ENCODE measurements around the gene GABBR2. TPM values are rescaled to one million over a fixed set of nuclear protein-coding genes. Genes with fewer than 3 reads are reported as not detected.

Gene GABBR2
- total RNA-seq, 2 experiments from 2014 or later: not detected

DNA sequence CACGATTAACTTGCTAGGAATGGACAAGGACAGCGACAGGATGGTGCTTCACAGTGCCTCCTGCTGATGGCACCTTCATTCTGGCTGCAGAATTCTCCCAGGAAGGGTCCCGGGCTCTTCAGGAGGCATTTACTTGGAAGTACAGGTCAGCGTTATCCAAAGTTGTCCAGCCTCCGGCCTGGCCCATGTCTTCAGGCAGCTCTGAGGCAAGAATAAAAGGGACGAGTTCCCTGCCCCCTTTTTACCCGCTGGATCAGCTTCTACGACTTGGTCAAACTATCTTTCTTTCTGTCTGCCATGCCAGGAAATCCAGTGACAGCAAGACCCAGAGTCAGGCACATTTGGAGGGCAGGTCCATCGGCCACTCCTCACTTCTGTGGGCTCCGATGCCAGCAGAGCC, 23.4 kb upstream of the GABBR2 start:
- Mint-ChIP-seq H3K27me3 (no peaks in the 10 kb centered on the region), H3K27ac (no peak overlapping the region)

DNA sequence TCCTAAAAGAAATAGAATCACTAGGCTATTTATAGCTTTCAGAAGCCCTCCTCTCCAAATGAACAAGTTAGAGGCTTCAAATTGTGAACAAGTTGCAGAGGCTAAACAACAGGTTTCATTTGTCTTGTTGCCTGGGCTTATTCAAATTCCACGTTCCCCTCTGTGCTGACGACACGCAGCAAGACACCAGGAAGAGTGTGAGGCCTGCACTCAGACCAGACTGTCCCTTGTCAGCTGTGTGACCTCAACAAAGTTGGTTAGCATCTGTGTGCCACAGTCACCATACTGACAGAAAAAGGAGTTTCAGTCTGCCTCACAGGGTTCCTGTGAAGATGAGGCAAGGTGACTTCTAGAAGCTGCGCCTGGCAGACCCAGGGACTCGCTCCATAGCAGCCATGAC, 22.1 kb upstream of the GABBR2 start:
- no peaks in the 10 kb centered on the region for H3K36me3 Mint-ChIP-seq
- H3K9me3 Mint-ChIP-seq: no peaks in the 10 kb centered on the region
- no peak overlapping the region for H3K27ac Mint-ChIP-seq
- no peaks in the 10 kb centered on the region for H3K27me3 Mint-ChIP-seq
- no peak overlapping the region for H3K4me3 Mint-ChIP-seq
- H3K4me1 Mint-ChIP-seq: no peaks in the 10 kb centered on the region
- no peak for DNase-seq

More for the DNA sequence above, 23.4 kb upstream of the GABBR2 start:
- Mint-ChIP-seq H3K4me3 (no peak overlapping the region), H3K9me3 (no peaks in the 10 kb centered on the region), H3K36me3 (peaks cover 3% of the 10 kb centered on the region), H3K4me1 (no peaks in the 10 kb centered on the region)
- no peak for DNase-seq

DNA sequence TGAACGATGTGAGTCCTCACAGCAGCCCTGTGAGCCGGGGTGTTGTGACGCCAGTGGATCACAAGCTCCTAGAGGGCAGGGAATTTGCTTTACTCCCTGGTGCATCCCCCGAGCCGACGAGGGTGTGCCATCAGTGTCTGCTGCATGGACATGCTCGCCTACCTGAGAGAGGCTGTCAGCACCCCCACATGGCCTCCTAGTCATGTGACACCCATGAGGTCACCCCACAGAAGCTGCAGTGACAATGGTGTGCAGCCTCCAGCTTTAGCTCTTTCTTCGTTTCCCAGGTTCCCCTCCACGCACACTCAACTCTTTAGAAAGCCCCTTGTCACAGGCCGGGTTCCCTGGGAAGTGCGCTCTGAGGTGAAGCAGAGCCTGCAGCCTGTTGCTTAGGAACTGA, 19.8 kb upstream of the GABBR2 start:
- H3K4me3 Mint-ChIP-seq: no peak overlapping the region
- no peak for DNase-seq
- H3K4me1 Mint-ChIP-seq: no peaks in the 10 kb centered on the region
- H3K27ac Mint-ChIP-seq: no peak overlapping the region
- H3K27me3 Mint-ChIP-seq: peaks cover 9% of the 10 kb centered on the region
- no peaks in the 10 kb centered on the region for H3K36me3 Mint-ChIP-seq
- H3K9me3 Mint-ChIP-seq: peaks cover 3% of the 10 kb centered on the region

DNA sequence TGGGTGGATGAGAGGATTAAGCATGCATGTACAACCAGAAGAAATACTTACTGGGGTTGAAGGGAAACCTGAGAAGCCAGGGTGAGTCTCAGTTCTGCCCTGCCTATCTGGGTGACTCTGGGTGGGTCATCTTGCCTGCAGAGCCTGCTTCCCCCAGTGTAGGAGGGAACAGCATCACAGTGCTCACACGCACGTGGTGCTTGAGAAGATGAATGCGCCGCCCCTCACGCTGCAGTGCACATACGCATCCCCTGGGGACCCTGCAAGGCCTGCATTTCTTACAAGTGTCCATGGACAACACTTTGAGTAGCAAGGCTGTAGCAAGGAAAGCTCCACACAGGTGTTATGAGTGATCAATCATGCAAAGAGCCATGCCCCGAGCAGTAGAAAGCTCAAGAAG, 18.7 kb upstream of the GABBR2 start:
- H3K4me1 Mint-ChIP-seq: no peaks in the 10 kb centered on the region
- peaks cover 18% of the 10 kb centered on the region for H3K27me3 Mint-ChIP-seq
- H3K4me3 Mint-ChIP-seq: no peak overlapping the region
- no peak for DNase-seq
- H3K9me3 Mint-ChIP-seq: peaks cover 3% of the 10 kb centered on the region
- no peaks in the 10 kb centered on the region for H3K36me3 Mint-ChIP-seq
- H3K27ac Mint-ChIP-seq: no peak overlapping the region

DNA sequence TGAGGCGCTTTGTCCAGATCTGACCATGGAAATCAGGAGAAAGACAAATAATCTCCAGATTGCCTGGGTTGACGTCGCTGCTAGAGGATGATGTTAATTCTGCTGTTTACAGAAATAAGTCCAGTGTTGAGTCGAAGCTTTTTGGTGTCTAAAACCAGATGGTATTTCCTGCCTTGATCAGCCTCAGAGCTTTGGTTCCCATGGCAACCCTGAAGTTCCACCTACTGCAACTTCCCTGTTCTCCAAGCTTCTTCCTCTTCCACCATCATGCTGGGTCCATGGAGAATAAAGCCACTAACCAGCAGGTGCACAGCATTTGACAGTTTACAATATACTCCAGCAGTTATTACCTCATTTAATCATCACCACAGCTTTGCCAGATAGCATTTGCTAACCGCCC, 18.0 kb upstream of the GABBR2 start:
- Mint-ChIP-seq H3K4me1 (no peaks in the 10 kb centered on the region), H3K27me3 (peaks cover 22% of the 10 kb centered on the region), H3K9me3 (peaks cover 3% of the 10 kb centered on the region), H3K36me3 (no peaks in the 10 kb centered on the region), H3K4me3 (no peak overlapping the region), H3K27ac (no peak overlapping the region)
- no peak for DNase-seq

DNA sequence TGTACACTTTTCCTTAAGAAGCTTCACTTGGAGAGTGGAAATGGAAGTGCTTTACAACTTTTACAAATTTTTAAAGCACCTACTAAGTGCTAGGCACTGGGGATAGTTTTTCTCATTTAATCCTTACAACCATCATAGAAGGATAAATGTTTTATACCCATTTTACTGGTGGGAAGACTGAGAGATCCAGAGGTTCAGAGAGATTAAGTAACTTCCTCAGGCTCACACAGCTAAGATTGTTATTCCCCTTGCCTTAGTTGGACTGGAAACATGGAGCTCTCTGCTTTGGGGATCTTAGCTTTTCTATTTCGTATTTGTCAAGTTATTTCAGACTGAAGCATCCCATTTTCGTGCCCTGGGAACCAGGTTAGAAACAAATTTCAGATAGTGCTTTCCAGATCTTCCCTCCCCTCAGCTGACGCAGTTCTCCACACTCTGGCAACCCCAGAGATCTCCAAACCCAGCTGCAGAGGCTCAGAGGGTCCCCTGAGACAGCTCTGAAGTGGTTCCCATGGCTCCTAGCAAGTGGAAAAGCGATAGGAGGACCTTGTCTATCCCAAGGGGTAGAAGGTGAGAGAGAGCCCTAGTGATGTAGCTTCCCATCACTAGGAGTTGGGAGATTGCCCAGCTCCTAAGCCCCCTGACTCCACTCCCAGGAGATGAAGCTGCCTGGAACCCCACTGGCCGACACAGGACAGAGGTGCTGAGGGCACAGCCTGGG, 16.2 kb upstream of the GABBR2 start:
- no peak for DNase-seq
- no peak overlapping the region for H3K27ac Mint-ChIP-seq
- H3K27me3 Mint-ChIP-seq: peaks cover 31% of the 10 kb centered on the region
- no peak overlapping the region for H3K4me3 Mint-ChIP-seq
- H3K36me3 Mint-ChIP-seq: no peaks in the 10 kb centered on the region
- H3K4me1 Mint-ChIP-seq: no peaks in the 10 kb centered on the region
- H3K9me3 Mint-ChIP-seq: peaks cover 3% of the 10 kb centered on the region

DNA sequence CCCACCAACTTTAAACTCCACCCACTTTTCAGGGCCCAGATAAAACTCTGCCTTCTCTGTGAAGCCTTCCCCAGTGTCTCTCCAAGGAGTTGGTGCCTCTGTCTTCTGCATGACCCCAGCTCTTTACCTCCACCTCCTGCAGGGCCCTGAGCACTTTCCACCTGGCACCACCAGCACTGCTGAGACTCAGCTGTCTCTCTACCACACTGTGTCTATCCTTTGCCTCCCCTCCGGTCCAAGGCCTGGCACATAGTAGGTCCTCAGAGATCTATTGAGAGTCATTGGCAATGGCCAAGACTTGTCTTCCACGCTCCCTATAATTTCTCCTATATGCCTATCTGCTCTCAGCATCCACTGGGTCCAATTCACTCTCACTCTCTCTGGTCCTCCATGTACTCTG, 12.9 kb upstream of the GABBR2 start:
- no peak for DNase-seq
- Mint-ChIP-seq H3K9me3 (peaks cover 3% of the 10 kb centered on the region), H3K36me3 (no peaks in the 10 kb centered on the region), H3K4me1 (no peaks in the 10 kb centered on the region), H3K27me3 (peaks cover 38% of the 10 kb centered on the region), H3K27ac (no peak overlapping the region), H3K4me3 (no peak overlapping the region)

DNA sequence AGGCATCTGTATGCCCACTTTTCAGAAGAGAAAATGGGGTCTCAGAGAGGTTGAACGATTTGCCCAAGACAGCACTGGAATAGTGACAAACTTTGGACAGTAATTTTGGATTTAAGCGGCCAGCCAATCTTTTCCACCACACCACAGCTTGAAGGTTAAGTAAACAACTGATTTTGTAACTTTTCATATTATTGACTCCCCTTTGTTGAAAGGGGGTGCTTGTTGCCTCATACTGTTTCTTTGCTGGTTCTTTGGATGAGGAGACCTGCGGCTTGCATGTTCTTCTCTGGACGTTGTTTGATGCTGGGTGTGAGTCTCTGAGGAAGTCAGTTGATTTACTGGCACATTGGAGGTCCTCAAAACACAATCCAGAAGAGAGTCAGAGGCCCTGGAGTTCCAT, 11.7 kb upstream of the GABBR2 start:
- no peak for DNase-seq
- Mint-ChIP-seq H3K27ac (no peak overlapping the region), H3K36me3 (no peaks in the 10 kb centered on the region), H3K4me1 (no peaks in the 10 kb centered on the region), H3K27me3 (peaks cover 48% of the 10 kb centered on the region), H3K9me3 (peaks cover 3% of the 10 kb centered on the region), H3K4me3 (no peak overlapping the region)

DNA sequence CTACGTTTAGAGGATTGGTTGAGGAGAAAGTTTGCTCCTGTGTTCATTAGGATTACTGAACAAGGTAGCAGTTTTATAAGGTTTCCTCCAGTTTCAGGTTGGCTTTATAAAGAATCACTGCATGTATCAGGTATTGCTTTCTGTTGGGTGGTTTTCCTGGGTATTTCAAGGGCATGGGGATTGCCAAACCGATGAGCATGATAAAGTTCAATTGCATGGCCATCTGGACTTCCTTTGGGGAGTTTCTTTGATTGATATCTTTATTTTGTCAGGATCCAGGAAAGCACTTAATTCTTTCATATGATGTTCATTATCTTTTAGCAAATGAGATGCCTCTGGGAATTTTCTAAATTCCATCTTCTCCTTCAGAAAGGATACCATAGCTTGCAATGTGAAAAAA, 10.3 kb upstream of the GABBR2 start:
- no peak overlapping the region for H3K4me3 Mint-ChIP-seq
- no peaks in the 10 kb centered on the region for H3K36me3 Mint-ChIP-seq

DNA sequence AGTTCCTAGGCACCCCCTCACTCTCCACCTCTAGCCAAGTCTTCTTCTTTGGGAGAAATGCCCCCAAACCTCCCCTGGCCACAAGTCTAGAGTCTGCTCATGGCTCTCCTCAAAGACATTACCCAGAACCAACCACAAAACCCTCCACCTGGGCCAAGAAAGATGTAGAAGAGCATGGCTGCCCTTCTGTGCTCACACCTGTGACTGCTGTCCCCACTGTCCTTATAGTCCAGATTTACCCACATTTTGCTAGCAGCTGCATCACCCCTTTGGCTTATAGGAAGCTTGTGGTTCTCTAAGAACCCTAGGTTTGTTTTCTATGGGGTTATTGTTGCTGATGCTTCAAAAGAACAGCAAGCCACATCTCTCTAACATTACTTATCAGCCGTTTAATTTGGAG, 6.1 kb upstream of the GABBR2 start:
- Mint-ChIP-seq H3K27ac (no peak overlapping the region), H3K27me3 (peaks cover 48% of the 10 kb centered on the region), H3K4me3 (no peak overlapping the region), H3K9me3 (no peaks in the 10 kb centered on the region), H3K4me1 (no peaks in the 10 kb centered on the region), H3K36me3 (no peaks in the 10 kb centered on the region)
- no peak for DNase-seq

More for the DNA sequence above, 10.3 kb upstream of the GABBR2 start:
- no peaks in the 10 kb centered on the region for H3K4me1 Mint-ChIP-seq
- no peaks in the 10 kb centered on the region for H3K9me3 Mint-ChIP-seq
- H3K27me3 Mint-ChIP-seq: peaks cover 50% of the 10 kb centered on the region
- no peak for DNase-seq
- no peak overlapping the region for H3K27ac Mint-ChIP-seq

DNA sequence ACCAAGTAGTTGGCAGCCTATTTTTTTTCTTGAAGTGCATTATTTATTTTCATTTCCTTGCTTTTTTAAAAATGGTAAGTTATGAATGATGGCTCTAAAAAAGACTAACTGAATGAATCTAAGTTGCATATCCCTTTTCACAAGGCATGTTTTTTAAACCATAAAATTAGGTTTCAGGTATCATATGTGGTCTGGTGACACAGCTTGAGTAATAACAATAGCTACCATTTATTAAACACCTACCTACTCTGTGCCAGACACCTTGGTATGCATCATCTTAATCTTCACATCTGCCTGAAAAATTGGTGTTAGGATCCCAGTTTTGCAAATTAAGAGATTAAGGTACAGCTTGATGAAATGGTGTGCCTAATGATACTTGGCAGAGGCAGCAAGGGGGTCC, 4.3 kb upstream of the GABBR2 start:
- no peaks in the 10 kb centered on the region for H3K4me1 Mint-ChIP-seq
- no peaks in the 10 kb centered on the region for H3K9me3 Mint-ChIP-seq
- no peak overlapping the region for H3K27ac Mint-ChIP-seq
- H3K36me3 Mint-ChIP-seq: no peaks in the 10 kb centered on the region
- H3K4me3 Mint-ChIP-seq: no peak overlapping the region
- peaks cover 58% of the 10 kb centered on the region for H3K27me3 Mint-ChIP-seq
- DNase-seq: no peak

DNA sequence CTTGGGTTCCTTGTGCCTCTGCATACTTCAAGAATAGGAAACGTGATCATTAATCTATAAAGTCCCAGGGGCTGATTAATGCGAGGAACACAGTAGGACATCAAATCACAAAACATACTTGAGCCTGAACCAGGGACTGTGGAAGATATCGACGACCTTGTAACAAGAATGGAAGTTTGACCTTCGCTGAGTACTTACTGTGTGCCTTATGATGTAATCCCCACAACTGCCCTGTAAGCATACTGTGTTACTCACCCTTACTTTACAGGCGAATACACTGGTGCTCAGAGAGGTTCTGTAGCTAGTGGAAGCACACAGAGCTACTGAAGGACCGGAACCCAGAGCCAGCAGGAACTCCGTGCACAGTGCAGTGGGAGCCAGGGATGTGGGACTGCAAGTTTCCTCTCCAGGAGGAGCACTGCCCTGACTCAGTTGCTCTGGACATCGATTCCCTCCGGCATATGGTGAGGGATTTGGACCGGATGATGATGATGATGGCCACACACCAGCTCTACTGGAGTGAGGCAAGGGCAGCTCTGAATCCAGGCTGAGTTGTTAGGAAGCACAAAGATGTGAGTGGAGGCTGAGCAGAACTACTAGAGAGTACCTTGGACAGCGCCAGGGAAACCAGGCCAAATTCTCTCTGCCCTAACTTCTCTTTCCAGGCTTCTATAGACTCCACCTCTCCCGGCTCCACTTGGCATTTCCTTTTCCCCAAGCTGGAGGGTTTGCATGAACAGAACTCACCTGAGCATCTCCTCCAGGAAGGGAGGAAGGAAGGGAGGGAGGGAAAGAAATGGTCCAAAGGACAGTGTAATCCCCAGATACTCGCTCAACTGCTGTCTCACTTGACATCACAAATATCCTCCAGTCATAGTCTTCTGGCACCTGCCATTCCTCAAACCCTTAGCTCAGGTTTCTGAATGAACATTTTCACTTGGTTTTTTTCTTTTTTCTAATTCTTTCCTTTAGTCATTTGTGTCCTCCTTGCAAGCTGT, 1.5 kb upstream of the GABBR2 start:
- peaks cover 65% of the 10 kb centered on the region for H3K27me3 Mint-ChIP-seq
- no peaks in the 10 kb centered on the region for H3K9me3 Mint-ChIP-seq
- DNase-seq: no peak
- peak overlapping the region; percentile 33 for H3K4me3 Mint-ChIP-seq
- H3K4me1 Mint-ChIP-seq: no peaks in the 10 kb centered on the region
- no peak overlapping the region for H3K27ac Mint-ChIP-seq
- no peaks in the 10 kb centered on the region for H3K36me3 Mint-ChIP-seq

DNA sequence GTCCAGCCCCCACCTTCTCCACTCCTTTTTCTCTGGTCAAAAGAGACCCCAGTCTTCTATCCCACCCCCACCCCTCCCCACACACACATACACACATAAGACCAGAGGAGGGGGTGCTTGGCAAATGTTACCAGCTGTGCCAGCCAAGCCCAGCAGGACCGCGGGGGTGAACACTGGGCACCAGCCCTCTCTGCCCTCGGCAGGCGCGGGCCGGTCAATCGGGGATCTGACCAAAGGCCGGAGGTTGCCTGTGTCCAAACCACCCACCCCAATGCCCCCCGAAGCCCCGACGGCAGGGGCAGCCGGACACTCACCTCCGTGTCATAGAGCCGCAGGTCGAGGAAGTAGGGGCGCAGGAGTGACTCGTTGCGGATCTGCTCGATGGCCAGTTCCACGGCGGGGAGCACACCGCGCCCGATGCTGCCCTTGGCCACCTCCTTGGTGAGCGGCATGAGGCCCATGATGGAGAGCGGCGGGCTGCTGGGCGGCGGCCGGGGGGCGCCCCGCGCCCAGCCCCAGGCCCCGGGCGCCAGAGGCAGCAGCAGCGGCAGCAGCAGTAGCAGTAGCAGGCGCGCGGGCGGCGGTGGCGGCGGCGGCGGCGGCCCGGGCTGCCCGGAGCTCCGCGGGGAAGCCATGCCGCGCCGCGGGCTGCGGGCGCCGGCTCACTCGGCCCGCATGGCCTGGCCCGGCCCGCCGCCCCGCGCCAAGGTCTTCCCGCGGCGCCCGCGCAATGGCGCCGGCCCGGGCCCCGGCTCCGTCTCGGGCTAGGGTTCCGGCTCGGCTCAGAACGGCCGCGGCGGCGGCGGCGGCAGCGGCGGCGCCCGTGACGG, 417 bp downstream of the GABBR2 start:
- no peaks in the 10 kb centered on the region for H3K36me3 Mint-ChIP-seq
- H3K9me3 Mint-ChIP-seq: no peaks in the 10 kb centered on the region
- no peak for DNase-seq
- H3K4me3 Mint-ChIP-seq: no peak overlapping the region
- H3K27ac Mint-ChIP-seq: no peak overlapping the region
- peaks cover 72% of the 10 kb centered on the region for H3K27me3 Mint-ChIP-seq
- H3K4me1 Mint-ChIP-seq: no peaks in the 10 kb centered on the region

DNA sequence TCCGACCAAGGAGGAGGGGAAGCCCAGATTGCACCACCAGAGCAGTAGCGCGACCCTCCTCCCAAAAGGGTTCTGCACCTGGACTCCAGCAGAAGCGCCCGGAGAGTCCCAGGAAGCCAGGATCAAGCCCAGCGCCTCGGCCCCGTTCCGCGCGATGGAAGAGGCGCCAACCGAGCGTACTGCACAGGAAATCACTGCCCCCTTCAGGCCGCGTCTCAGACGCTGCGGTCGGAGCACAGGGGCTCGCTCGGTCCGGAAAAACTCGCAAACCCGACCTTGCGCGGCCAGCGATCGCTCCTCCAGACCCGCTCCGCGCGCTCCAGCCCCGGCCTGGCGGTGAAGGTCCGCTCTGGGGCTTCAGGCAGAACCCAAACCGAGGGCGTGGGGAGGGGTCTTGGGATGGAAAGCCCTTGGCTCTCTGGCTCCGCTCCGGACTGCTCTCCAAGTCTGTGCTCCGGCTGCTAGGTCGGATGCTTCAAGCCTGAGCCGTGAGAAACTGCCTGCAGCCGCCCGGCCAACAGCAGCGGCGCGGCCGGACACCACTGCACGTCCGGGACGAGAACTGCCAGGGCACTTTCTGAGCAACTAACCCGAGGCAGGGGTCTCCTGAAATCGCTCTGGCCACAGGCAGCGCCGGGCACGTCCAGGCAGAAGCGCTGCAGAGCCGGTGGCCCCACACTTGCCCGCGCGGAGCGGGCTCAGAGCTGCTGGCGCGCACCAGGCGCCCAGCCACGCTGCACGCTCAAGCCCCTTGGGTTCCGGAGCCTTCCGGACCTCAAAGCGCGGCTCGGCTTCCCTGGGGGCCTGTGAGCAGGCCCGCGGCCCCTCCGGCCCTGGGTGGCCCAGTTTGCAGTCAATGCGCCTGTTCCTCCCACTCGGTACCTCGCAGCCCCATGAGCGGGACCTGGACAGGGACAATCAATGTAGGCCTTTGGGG, 1.3 kb downstream of the GABBR2 start:
- no peaks in the 10 kb centered on the region for H3K36me3 Mint-ChIP-seq
- H3K9me3 Mint-ChIP-seq: no peaks in the 10 kb centered on the region
- H3K27me3 Mint-ChIP-seq: peaks cover 77% of the 10 kb centered on the region
- H3K27ac Mint-ChIP-seq: no peak overlapping the region
- no peak overlapping the region for H3K4me3 Mint-ChIP-seq
- H3K4me1 Mint-ChIP-seq: no peaks in the 10 kb centered on the region
- peak; percentile 40 for DNase-seq
